Activated CD8-positive, alpha-beta T cell treated with anti-CD3 and anti-CD28 coated beads for 36 hours (primary cell): ENCODE data around the gene IRF2BP1. TPM values are rescaled to one million over a fixed set of nuclear protein-coding genes. Genes with fewer than 3 reads are reported as not detected.

Source experiments
- ATAC-seq: fragments of 200-7000 bp; cut with Tn5 transposase; one replicate; pipeline ENCODE4 v1.10.0; 2021; ENCODE audit warnings: mild to moderate bottlenecking, moderate library complexity
- CTCF ChIA-PET: fragments of 350-600 bp; sonication (Branson Sonifier 250); formaldehyde crosslinking; loops from one replicate; lab custom pipeline; 2021; ENCODE audit warnings: antibody characterized with exemption; lab: Charles Lee
- POLR2A ChIA-PET: fragments of 350-600 bp; sonication (Branson Sonifier 250); formaldehyde crosslinking; loops from one replicate; lab custom pipeline; 2021; ENCODE audit warnings: antibody characterized with exemption; lab: Charles Lee
- DNase-seq: peaks from one replicate; pipeline ENCODE4 v3.0.0-alpha.2; 2020
- H3K27ac Mint-ChIP-seq: one replicate; pipeline ENCODE4 v1.8.0; 2021; ENCODE audit warnings: mild to moderate bottlenecking, mixed read lengths
- H3K27me3 Mint-ChIP-seq: one replicate; pipeline ENCODE4 v1.8.0; 2021; ENCODE audit warnings: mixed read lengths
- H3K36me3 Mint-ChIP-seq: one replicate; pipeline ENCODE4 v1.8.0; 2021; ENCODE audit warnings: low read depth, mixed read lengths
- H3K4me1 Mint-ChIP-seq: one replicate; pipeline ENCODE4 v1.8.0; 2021; ENCODE audit warnings: low read depth, mixed read lengths
- H3K4me3 Mint-ChIP-seq: one replicate; pipeline ENCODE4 v1.8.0; 2021; ENCODE audit warnings: mild to moderate bottlenecking, moderate library complexity, mixed read lengths
- H3K9me3 Mint-ChIP-seq: one replicate; pipeline ENCODE4 v1.8.0; 2021; ENCODE audit warnings: mixed read lengths
- intact Hi-C: fragments of 100-400 bp; cut with micrococcal nuclease; formaldehyde crosslinking; loops from one replicate; pipeline ENCODE4 v1.10.0; 2022
- total RNA-seq, 2 experiments: library from RNA; stranded (reverse); gene quantifications; one replicate each; pipeline ENCODE4 v1.2.3, GENCODE V29; 2021
- TF ChIP-seq, protein P1 (sequence below): fragments of 200-600 bp; IDR thresholded peaks from one replicate; pipeline ENCODE4 v1.8.0; 2022; ENCODE audit warnings: antibody characterized with exemption, mild to moderate bottlenecking

IRF2BP1 gene
- total RNA-seq, 2 experiments from 2014 or later, result 15.3 to 17.2 TPM

DNA sequence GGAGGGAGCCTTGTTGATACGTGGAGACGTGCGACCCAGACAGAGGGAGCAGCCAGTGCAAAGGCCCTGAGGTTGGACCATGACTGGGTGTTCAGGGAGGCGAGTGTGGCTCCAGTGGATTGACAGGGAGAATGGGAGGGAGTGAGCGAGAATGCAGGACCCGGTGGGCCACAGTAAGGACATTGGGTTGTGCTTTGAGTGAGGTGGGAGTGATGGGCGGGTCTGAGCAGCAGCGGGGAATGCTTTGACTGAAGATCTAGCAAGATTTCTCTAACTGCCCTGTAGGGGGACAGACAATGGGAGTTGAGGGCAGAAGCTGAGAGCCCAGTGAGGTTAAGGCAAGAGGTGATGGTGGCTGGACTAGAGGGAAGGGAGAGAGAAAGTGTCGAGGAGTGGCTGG lies 36.3 kb upstream of the IRF2BP1 start:
- Mint-ChIP-seq H3K4me3 (no peak overlapping the region), H3K36me3 (no peaks in the 10 kb centered on the region), H3K27me3 (peaks cover 3% of the 10 kb centered on the region), H3K9me3 (no peaks in the 10 kb centered on the region), H3K4me1 (peaks cover 12% of the 10 kb centered on the region), H3K27ac (no peak overlapping the region)
- peak; percentile 27 for DNase-seq
- peak; percentile 31 for ATAC-seq
- intact Hi-C loops, result no loop called here
- ChIA-PET POLR2A (no interaction called here), CTCF (no interaction called here)
- TF ChIP-seq, protein P1, sequence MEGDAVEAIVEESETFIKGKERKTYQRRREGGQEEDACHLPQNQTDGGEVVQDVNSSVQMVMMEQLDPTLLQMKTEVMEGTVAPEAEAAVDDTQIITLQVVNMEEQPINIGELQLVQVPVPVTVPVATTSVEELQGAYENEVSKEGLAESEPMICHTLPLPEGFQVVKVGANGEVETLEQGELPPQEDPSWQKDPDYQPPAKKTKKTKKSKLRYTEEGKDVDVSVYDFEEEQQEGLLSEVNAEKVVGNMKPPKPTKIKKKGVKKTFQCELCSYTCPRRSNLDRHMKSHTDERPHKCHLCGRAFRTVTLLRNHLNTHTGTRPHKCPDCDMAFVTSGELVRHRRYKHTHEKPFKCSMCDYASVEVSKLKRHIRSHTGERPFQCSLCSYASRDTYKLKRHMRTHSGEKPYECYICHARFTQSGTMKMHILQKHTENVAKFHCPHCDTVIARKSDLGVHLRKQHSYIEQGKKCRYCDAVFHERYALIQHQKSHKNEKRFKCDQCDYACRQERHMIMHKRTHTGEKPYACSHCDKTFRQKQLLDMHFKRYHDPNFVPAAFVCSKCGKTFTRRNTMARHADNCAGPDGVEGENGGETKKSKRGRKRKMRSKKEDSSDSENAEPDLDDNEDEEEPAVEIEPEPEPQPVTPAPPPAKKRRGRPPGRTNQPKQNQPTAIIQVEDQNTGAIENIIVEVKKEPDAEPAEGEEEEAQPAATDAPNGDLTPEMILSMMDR, result no peak

DNA sequence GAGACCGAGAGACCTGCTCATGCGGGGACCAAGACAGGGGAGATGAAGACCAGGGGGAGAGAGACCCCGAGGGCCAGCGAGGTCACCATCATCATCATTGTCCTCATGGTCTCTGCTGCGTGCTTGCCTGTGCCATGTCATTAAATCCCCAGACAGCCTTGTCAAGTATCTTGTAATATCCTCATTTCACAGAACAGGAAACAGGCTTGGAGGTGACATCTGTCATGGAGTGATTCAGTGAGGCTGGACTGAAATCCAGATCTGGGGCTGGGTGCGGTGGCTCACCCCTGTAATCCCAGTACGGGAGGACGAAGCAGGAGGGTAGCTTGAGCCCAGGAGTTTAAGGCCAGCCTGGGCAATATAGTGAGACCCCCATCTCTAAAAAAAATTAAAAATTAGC lies 34.5 kb upstream of the IRF2BP1 start:
- H3K36me3 Mint-ChIP-seq, result no peaks in the 10 kb centered on the region
- H3K4me3 Mint-ChIP-seq, result no peak overlapping the region
- ChIA-PET CTCF (no interaction called here), POLR2A (interaction anchor here (1.6 kb wide), 1 partner anchor 18 kb away, joined by 7 read pairs; the partner anchor contains the start of gene MYPOP)
- intact Hi-C loops, result no loop called here
- H3K27ac Mint-ChIP-seq, result no peak overlapping the region
- ATAC-seq, result peak; percentile 50
- DNase-seq, result peak; percentile 32
- H3K27me3 Mint-ChIP-seq, result peaks cover 7% of the 10 kb centered on the region
- TF ChIP-seq, protein P1, result no peak
- H3K9me3 Mint-ChIP-seq, result no peaks in the 10 kb centered on the region
- peaks cover 12% of the 10 kb centered on the region for H3K4me1 Mint-ChIP-seq

DNA sequence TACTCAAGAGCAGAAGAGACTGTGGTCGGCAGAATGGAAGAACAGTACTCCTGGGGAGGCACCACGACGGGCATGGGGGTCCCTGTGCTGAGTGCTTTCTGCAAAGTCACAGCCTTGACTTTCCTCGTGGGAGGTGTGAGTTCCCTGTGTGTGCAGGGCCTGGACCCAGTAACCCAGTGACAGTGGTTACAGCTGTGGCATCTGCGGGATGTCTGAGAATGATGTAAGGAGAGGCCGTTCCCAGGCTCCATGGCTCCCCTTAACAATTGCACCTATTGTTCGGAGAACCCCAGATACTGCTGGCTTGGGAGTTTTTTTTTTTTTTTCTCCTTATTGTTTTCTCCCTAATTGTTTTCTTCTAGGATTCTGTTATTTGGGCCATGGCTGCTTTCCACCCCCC lies 33.7 kb upstream of the IRF2BP1 start:
- POLR2A ChIA-PET, result interaction anchor here (1.6 kb wide), 1 partner anchor 17 kb away, joined by 7 read pairs; the partner anchor contains the start of gene MYPOP
- Mint-ChIP-seq H3K9me3 (no peaks in the 10 kb centered on the region), H3K36me3 (no peaks in the 10 kb centered on the region), H3K27ac (no peak overlapping the region), H3K27me3 (peaks cover 9% of the 10 kb centered on the region), H3K4me3 (no peak overlapping the region), H3K4me1 (peaks cover 12% of the 10 kb centered on the region)
- ATAC-seq (no peak), DNase-seq (peak; percentile 22)
- intact Hi-C loops, result no loop called here
- TF ChIP-seq, protein P1, result no peak
- CTCF ChIA-PET, result interaction anchor here (1.2 kb wide), 1 partner anchor 17 kb away, joined by 3 read pairs; the partner anchor contains the start of gene MYPOP

DNA sequence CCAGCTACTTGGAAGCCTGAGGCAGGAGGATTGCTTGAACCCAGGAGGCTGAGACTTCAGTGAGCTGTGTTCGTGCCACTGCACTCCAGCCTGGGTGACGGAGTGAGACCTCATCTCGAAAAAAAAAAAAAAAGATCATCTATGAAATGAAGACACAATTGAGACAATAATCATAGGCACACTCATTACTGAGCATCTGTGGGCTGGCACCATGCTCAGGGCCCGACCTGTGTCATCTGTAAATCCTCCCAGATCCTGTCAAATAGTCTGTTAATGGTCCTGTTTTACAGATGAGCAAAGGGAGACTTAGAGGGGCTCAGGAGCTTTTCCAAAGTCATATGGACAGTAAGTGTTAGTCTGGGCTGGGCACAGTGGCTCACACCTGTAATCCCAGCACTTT lies 32.8 kb upstream of the IRF2BP1 start:
- ATAC-seq, result no peak
- Mint-ChIP-seq H3K27ac (no peak overlapping the region), H3K4me1 (peaks cover 12% of the 10 kb centered on the region), H3K4me3 (no peak overlapping the region), H3K36me3 (no peaks in the 10 kb centered on the region), H3K27me3 (peaks cover 9% of the 10 kb centered on the region), H3K9me3 (no peaks in the 10 kb centered on the region)
- ChIA-PET POLR2A (no interaction called here), CTCF (interaction anchor here (1.2 kb wide), 1 partner anchor 16 kb away, joined by 3 read pairs; the partner anchor contains the start of gene MYPOP)
- TF ChIP-seq, protein P1, result no peak
- intact Hi-C loops, result no loop called here
- no peak for DNase-seq

DNA sequence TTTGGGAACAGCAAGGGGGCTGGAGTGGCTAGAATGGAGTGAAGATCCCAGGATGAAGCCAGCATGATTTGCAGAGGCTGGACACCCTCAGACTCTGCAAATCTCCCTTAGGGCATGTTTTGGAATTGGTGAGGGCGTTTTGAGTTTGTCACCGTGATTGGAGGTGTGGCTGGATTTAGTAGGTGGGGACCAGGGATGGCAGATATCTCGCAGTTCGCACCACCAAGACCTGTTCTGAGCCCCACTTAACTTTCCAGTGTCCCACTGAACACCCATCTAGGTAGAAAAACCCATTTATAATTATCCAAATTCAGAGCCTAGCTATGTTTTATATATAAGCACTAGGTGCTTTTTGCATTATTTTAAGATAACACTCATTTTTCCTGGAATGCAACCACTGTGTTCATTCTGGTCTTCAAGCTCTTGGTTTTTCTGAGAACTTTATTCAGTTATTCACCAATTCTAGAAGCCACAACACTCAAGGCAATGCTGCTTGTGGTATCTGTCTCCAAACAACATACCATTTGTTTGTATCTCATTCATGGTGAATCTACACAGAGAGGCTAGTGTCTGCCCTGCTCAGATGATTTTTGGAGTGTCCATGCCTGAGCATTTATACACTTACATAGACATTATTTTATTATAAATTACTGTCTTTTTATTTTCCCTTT lies 31.6 kb upstream of the IRF2BP1 start:
- Mint-ChIP-seq H3K27me3 (peaks cover 18% of the 10 kb centered on the region), H3K4me3 (no peak overlapping the region), H3K4me1 (peaks cover 12% of the 10 kb centered on the region), H3K9me3 (no peaks in the 10 kb centered on the region), H3K36me3 (no peaks in the 10 kb centered on the region), H3K27ac (peak overlapping the region; percentile 52)
- DNase-seq, result peak; percentile 40
- peak; percentile 63 for ATAC-seq
- ChIA-PET CTCF (interaction anchor here (1.3 kb wide), 1 partner anchor 54 kb away, joined by 3 read pairs; no protein-coding TSS in a partner anchor), POLR2A (interaction anchor here (0.6 to 1.0 kb wide), 2 partner anchors 57 to 165 kb away, joined by 3 read pairs; no protein-coding TSS in a partner anchor)
- intact Hi-C loops, result no loop called here
- TF ChIP-seq, protein P1, result no peak
